BJ (cell line): ENCODE measurements around the gene NHERF1. TPM values are rescaled to one million over a fixed set of nuclear protein-coding genes. Genes with fewer than 3 reads are reported as not detected.
A peak's percentile ranks its signal among the peaks of the same experiment; 100 is the strongest.

ENCODE experiments used
- CTCF ChIA-PET: fragments of 350-600 bp; formaldehyde crosslinking; extraction: SDS; loops from one replicate; lab custom pipeline; 2021; ENCODE audit warnings: antibody characterized with exemption, inconsistent platforms; lab: Yijun Ruan, JAX
- POLR2A ChIA-PET: fragments of 300-600 bp; sonication (Branson Sonifier 250); formaldehyde crosslinking; extraction: SDS; loops from one replicate; lab custom pipeline; 2021; ENCODE audit warnings: antibody characterized with exemption; lab: Charles Lee
- DNase-seq: peaks from one replicate; pipeline ENCODE4 v3.0.0-alpha.2; 2011; ENCODE audit warnings: low read depth
- H3K27me3 ChIP-seq: 2 replicates; pipeline ENCODE4 v1.6.0; 2011; ENCODE audit warnings: low read length; ENCODE audit not compliant: control insufficient read depth, insufficient read depth
- H3K36me3 ChIP-seq: 2 replicates; pipeline ENCODE4 v1.5.1; 2011; ENCODE audit warnings: low read length; ENCODE audit not compliant: control insufficient read depth, insufficient read depth
- H3K4me3 ChIP-seq: 2 replicates; pipeline ENCODE4 v1.5.1; 2011; ENCODE audit warnings: low read depth, mild to moderate bottlenecking, control low read depth, low read length
- polyA minus RNA-seq: library from RNA; depleted of rRNA, polyadenylated mRNA; stranded (reverse); fragments of >200 nt; gene quantifications from 2 replicates; pipeline ENCODE4 v1.2.3, GENCODE V29; 2011; rRNA and poly(A)+ RNA removed
- polyA plus RNA-seq: library from polyadenylated mRNA; depleted of rRNA; stranded (reverse); fragments of >200 nt; gene quantifications from 2 replicates; pipeline ENCODE4 v1.2.3, GENCODE V29; 2011; rRNA removed
- TF ChIP-seq, protein P1 (sequence below): IDR thresholded peaks from 2 replicates; pipeline ENCODE4 v1.5.1; 2011; ENCODE audit warnings: low read depth, mild to moderate bottlenecking, control low read depth, inconsistent platforms, low read length, moderate library complexity; ENCODE audit not compliant: insufficient read depth

NHERF1 gene
- polyA plus RNA-seq (13.7 and 16.3 TPM in 2 replicates), polyA minus RNA-seq (11.0 and 16.0 TPM in 2 replicates)

DNA sequence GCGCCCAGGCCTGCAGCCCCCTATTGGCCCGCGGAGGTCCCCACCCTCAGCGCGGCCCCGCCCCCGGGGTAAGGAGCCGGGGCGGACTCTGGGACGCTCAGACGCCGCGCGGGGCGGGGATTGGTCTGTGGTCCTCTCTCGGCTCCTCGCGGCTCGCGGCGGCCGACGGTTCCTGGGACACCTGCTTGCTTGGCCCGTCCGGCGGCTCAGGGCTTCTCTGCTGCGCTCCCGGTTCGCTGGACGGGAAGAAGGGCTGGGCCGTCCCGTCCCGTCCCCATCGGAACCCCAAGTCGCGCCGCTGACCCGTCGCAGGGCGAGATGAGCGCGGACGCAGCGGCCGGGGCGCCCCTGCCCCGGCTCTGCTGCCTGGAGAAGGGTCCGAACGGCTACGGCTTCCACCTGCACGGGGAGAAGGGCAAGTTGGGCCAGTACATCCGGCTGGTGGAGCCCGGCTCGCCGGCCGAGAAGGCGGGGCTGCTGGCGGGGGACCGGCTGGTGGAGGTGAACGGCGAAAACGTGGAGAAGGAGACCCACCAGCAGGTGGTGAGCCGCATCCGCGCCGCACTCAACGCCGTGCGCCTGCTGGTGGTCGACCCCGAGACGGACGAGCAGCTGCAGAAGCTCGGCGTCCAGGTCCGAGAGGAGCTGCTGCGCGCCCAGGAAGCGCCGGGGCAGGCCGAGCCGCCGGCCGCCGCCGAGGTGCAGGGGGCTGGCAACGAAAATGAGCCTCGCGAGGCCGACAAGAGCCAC, at the start of gene NHERF1:
Gene NHERF1, plus strand, starts transcription at position 100 of the 750 bp plus-strand sequence. Its CDS starts 219 bp downstream, at position 319.
- TF ChIP-seq, protein P1, sequence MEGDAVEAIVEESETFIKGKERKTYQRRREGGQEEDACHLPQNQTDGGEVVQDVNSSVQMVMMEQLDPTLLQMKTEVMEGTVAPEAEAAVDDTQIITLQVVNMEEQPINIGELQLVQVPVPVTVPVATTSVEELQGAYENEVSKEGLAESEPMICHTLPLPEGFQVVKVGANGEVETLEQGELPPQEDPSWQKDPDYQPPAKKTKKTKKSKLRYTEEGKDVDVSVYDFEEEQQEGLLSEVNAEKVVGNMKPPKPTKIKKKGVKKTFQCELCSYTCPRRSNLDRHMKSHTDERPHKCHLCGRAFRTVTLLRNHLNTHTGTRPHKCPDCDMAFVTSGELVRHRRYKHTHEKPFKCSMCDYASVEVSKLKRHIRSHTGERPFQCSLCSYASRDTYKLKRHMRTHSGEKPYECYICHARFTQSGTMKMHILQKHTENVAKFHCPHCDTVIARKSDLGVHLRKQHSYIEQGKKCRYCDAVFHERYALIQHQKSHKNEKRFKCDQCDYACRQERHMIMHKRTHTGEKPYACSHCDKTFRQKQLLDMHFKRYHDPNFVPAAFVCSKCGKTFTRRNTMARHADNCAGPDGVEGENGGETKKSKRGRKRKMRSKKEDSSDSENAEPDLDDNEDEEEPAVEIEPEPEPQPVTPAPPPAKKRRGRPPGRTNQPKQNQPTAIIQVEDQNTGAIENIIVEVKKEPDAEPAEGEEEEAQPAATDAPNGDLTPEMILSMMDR: peak; percentile 16; the same call in 1 of the 2 replicates
- POLR2A ChIA-PET: no interaction called here
- CTCF ChIA-PET: interaction anchor here (0.6 to 3.3 kb wide), 5 partner anchors 12 to 185 kb away, joined by 3 to 14 read pairs (median 4); partner anchors contain the start of gene RAB37

DNA sequence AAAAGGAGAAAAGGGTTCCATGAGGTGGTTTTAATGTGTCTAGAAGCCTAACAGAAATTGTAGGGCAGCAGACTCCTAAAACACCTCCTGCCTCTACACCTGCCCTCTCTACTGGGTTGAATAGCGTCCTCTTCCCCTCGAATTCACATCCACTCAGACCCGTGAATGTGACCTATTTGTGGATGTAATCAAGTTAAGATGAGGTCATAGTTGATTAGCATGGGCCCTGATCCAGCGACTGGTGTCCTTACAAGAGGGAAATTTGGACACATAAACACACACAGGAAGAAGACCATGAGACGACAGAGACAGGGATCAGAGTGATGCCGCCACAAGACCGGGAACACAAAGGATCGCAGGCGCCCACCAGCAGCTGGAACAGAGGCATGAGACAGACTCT, 49.2 kb upstream of the NHERF1 start:
- ChIA-PET CTCF (no interaction called here), POLR2A (no interaction called here)
- TF ChIP-seq, protein P1: no peak
- DNase-seq: no peak
- no peak overlapping the region for H3K4me3 ChIP-seq
- H3K36me3 ChIP-seq: no peaks in the 10 kb centered on the region
- H3K27me3 ChIP-seq: no peaks in the 10 kb centered on the region

More for the DNA sequence above, at the start of gene NHERF1:
- Histone ChIP-seq H3K4me3 (peak within 1 kb of the TSS; percentile 64), H3K36me3 (no peaks in the 10 kb centered on the region), H3K27me3 (no peaks in the 10 kb centered on the region)
- peak; percentile 66 for DNase-seq

DNA sequence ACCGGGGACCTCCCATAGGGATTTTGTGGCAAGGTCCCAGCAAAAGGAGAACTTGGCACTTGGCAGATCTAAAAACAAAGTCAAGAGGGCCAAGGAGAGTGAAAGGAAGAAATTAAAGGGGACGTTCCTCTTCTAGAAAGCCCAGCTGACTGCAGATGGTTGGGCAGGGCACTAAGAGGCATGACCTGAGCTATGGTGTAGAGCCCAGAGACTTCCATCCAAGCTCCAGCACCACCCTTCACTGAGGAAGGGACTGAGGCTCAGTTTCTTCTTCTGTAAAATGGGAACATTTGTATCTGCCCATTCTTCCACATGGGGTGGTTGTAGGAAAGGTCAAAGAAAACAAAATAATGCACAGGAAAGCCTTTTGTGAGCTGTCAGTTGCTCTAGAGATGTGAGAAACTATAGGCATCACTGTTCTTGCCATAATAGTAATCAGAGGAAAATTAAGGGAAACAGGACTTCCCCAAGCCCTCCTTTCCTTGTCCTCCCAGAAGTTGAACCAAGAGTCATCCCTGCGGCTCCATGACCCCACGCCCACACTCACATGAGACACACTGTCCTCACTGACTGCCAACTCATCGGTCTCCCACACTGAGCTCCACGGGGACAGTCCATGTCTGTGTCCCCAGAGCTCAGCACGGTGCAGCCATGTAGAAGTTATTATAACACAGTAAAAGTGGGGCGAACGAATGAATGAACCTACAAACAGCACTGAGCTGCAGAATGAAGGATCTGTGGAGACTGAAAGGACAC, 46.1 kb upstream of the NHERF1 start:
- no peak for DNase-seq
- ChIA-PET POLR2A (no interaction called here), CTCF (no interaction called here)
- TF ChIP-seq, protein P1: no peak
- no peak overlapping the region for H3K4me3 ChIP-seq
- H3K27me3 ChIP-seq: no peaks in the 10 kb centered on the region
- H3K36me3 ChIP-seq: no peaks in the 10 kb centered on the region

DNA sequence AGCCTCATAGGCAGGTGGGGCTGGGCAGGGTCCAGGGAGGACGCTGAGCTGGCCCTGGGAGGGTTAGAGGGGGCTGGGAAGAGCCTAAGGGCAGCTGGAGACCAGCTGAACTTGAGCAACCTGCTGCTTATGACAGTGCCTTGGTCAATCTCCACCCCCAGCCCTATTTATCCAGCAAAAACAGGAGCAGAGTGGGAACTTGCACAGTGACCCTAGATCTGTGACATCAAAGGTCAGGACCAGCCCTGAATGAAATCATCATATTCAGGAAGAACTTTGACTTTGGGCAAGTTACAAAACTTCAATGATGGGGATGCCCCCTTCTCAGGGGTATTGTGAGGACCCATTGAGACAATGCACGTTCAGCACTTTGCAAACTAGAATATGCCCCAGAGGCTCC, 45.1 kb upstream of the NHERF1 start:
- H3K27me3 ChIP-seq: no peaks in the 10 kb centered on the region
- DNase-seq: no peak
- POLR2A ChIA-PET: no interaction called here
- TF ChIP-seq, protein P1: no peak
- no peak overlapping the region for H3K4me3 ChIP-seq
- CTCF ChIA-PET: no interaction called here
- no peaks in the 10 kb centered on the region for H3K36me3 ChIP-seq

DNA sequence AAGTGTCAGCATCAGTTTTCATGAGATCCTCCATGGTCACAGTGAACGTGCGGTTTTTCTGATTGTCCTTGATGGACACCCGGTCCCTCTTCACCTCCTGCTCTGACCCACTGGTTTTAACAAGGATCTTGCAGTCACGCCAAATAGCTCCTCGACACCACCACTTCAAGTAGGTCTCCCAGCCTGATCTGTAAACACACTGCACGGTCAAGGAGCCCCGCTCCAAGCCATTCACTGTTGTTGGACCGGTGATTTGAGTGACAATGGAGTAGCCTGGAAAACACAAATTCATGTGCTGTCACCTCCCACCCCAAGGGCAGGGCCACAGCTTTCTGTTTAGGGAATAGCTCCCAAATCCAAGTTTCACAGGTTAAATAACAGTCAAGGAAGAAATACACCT, 43.9 kb upstream of the NHERF1 start:
- no peak for DNase-seq
- POLR2A ChIA-PET: no interaction called here
- TF ChIP-seq, protein P1: no peak
- no peaks in the 10 kb centered on the region for H3K27me3 ChIP-seq
- H3K36me3 ChIP-seq: no peaks in the 10 kb centered on the region
- no peak overlapping the region for H3K4me3 ChIP-seq
- CTCF ChIA-PET: no interaction called here
